Epithelial cell of proximal tubule (primary cell): ENCODE results near the gene GALNTL6. TPM values are rescaled to one million over a fixed set of nuclear protein-coding genes. Genes with fewer than 3 reads are reported as not detected.

Source experiments
- DNase-seq: peaks from one replicate; pipeline ENCODE4 v3.0.0-alpha.2; 2011; ENCODE audit warnings: low read depth
- H3K4me3 ChIP-seq: 2 replicates; pipeline ENCODE4 v1.5.1; 2011; ENCODE audit warnings: low read depth, mild to moderate bottlenecking, low read length
- CTCF ChIP-seq: conservative IDR thresholded peaks from 2 replicates; pipeline ENCODE4 v1.5.1; 2012; ENCODE audit warnings: low read depth, mild to moderate bottlenecking, low read length
- total RNA-seq: library from RNA; depleted of rRNA; stranded (reverse); fragments of >200 nt; gene quantifications from 2 replicates; pipeline ENCODE4 v1.2.3, GENCODE V29; 2015

The GALNTL6 gene
- total RNA-seq, 1 donor from 2014 or later = not detected

GRCh38 chr4:172648471-172648870 is 835.3 kb downstream of the GALNTL6 start:
- no peak overlapping the region for H3K4me3 ChIP-seq
- TF ChIP-seq CTCF = no peak
- DNase-seq = no peak

GRCh38 chr4:172649143-172649542 is 835.9 kb downstream of the GALNTL6 start:
- no peak for DNase-seq
- H3K4me3 ChIP-seq = no peak overlapping the region

GRCh38 chr4:172650758-172651530 is 837.7 kb downstream of the GALNTL6 start:
- TF ChIP-seq CTCF = no peak
- no peak for DNase-seq
- no peak overlapping the region for H3K4me3 ChIP-seq

More at GRCh38 chr4:172649143-172649542, 835.9 kb downstream of the GALNTL6 start:
- TF ChIP-seq CTCF = no peak

GRCh38 chr4:172651961-172652360 is 838.8 kb downstream of the GALNTL6 start:
- no peak for DNase-seq
- no peak overlapping the region for H3K4me3 ChIP-seq
- no peak for TF ChIP-seq CTCF

- no peak for TF ChIP-seq CTCF
- no peak overlapping the region for H3K4me3 ChIP-seq
- DNase-seq = no peak
Measured at GRCh38 chr4:172652369-172652768, 839.2 kb downstream of the GALNTL6 start.

- TF ChIP-seq CTCF = no peak
- H3K4me3 ChIP-seq = no peak overlapping the region
- DNase-seq = no peak
Measured at GRCh38 chr4:172653676-172654075, 840.5 kb downstream of the GALNTL6 start.

GRCh38 chr4:172654457-172654856 is 841.3 kb downstream of the GALNTL6 start:
- no peak overlapping the region for H3K4me3 ChIP-seq
- no peak for TF ChIP-seq CTCF
- DNase-seq = no peak
